ENCODE data around the gene MTARC2.

MTARC2 gene

GRCh38 chr1:220751111-220751510 is 3.0 kb downstream of the MTARC2 start:
- H2BK5ac ChIP-seq (ENCODE audit: low read depth, low read length, poor library complexity) = no peak overlapping the region
- no peak overlapping the region for H3K9ac ChIP-seq (ENCODE audit: low read length)
- no peak overlapping the region for H4K91ac ChIP-seq (ENCODE audit: low read depth, low read length)
- no peak overlapping the region for H3K27ac ChIP-seq (ENCODE audit: low read depth, low read length)
- H2AFZ ChIP-seq (ENCODE audit: insufficient read depth, low read length, poor library complexity) = peak overlapping the region; percentile 35
- no peak overlapping the region for H3K14ac ChIP-seq (ENCODE audit: low read length)
- no peak overlapping the region for H2BK12ac ChIP-seq (ENCODE audit: low read length)
- H3K36me3 ChIP-seq (ENCODE audit: control insufficient read depth in 1 of 2, insufficient read depth in 2 of 2, low read length in 2 of 2) = peaks cover 1% of the 10 kb centered on the region in 2 experiments
- no peak overlapping the region for H3K4me2 ChIP-seq (ENCODE audit: low read length)
- H3K27me3 ChIP-seq (ENCODE audit: insufficient read depth, low read length) = no peaks in the 10 kb centered on the region
- no peaks in the 10 kb centered on the region for H3K9me3 ChIP-seq (ENCODE audit: insufficient read depth, low read depth, low read length)
- no peak for DNase-seq
- no peak overlapping the region for H3K23ac ChIP-seq (ENCODE audit: low read length)
- H3K18ac ChIP-seq (ENCODE audit: low read length) = no peak overlapping the region
- no peak overlapping the region for H3K4me3 ChIP-seq (ENCODE audit: low read depth, low read length)
- no peak overlapping the region for H4K8ac ChIP-seq (ENCODE audit: low read depth, low read length)
- peaks cover 0 to 2% of the 10 kb centered on the region in 2 experiments for H3K4me1 ChIP-seq (ENCODE audit: control insufficient read depth in 1 of 2, insufficient read depth in 2 of 2, low read length in 2 of 2)
- peaks cover 4% of the 10 kb centered on the region for H3K79me1 ChIP-seq (ENCODE audit: low read length)
- H4K12ac ChIP-seq (ENCODE audit: low read depth, low read length) = no peak overlapping the region
- WGBS (ENCODE audit: extremely low coverage, insufficient coverage, insufficient read length) = no CpG with 5 or more reads among the region's 2 CpGs
- H3K79me2 ChIP-seq (ENCODE audit: control insufficient read depth, insufficient read depth, low read length, poor library complexity) = peaks cover 5% of the 10 kb centered on the region
- no peak overlapping the region for H2AK5ac ChIP-seq (ENCODE audit: low read length)
- no peak overlapping the region for H3K4ac ChIP-seq (ENCODE audit: low read depth, low read length)
- no peak overlapping the region for H2BK120ac ChIP-seq (ENCODE audit: insufficient read depth, low read length, poor library complexity)

- no CpG with 5 or more reads among the region's 6 CpGs for WGBS (ENCODE audit: extremely low coverage, insufficient coverage, insufficient read length)
These were observed 6.2 kb downstream of the MTARC2 start for GRCh38 chr1:220754212-220754917.

GRCh38 chr1:220754918-220755295 is 6.8 kb downstream of the MTARC2 start:
- no peaks in the 10 kb centered on the region for H3K9me3 ChIP-seq (ENCODE audit: insufficient read depth, low read depth, low read length)
- H4K12ac ChIP-seq (ENCODE audit: low read depth, low read length) = no peak overlapping the region
- H3K9ac ChIP-seq (ENCODE audit: low read length) = no peak overlapping the region
- no peak overlapping the region for H2BK12ac ChIP-seq (ENCODE audit: low read length)
- H3K79me1 ChIP-seq (ENCODE audit: low read length) = no peaks in the 10 kb centered on the region
- no peak overlapping the region for H3K4ac ChIP-seq (ENCODE audit: low read depth, low read length)
- H3K27ac ChIP-seq (ENCODE audit: low read depth, low read length) = no peak overlapping the region
- H2AK5ac ChIP-seq (ENCODE audit: low read length) = no peak overlapping the region
- H3K14ac ChIP-seq (ENCODE audit: low read length) = no peak overlapping the region
- no peak overlapping the region for H4K8ac ChIP-seq (ENCODE audit: low read depth, low read length)
- DNase-seq = no peak
- no peak overlapping the region for H3K4me3 ChIP-seq (ENCODE audit: low read depth, low read length)
- H4K91ac ChIP-seq (ENCODE audit: low read depth, low read length) = no peak overlapping the region
- H3K23ac ChIP-seq (ENCODE audit: low read length) = no peak overlapping the region
- WGBS (ENCODE audit: extremely low coverage, insufficient coverage, insufficient read length) = no CpG with 5 or more reads among the region's 4 CpGs
- peaks cover 1% of the 10 kb centered on the region in 2 experiments for H3K36me3 ChIP-seq (ENCODE audit: control insufficient read depth in 1 of 2, insufficient read depth in 2 of 2, low read length in 2 of 2)
- H2BK120ac ChIP-seq (ENCODE audit: insufficient read depth, low read length, poor library complexity) = no peak overlapping the region
- no peaks in the 10 kb centered on the region for H3K4me1 ChIP-seq (ENCODE audit: control insufficient read depth in 1 of 2, insufficient read depth in 2 of 2, low read length in 2 of 2)
- no peak overlapping the region for H2BK5ac ChIP-seq (ENCODE audit: low read depth, low read length, poor library complexity)
- H3K79me2 ChIP-seq (ENCODE audit: control insufficient read depth, insufficient read depth, low read length, poor library complexity) = no peaks in the 10 kb centered on the region
- H3K27me3 ChIP-seq (ENCODE audit: insufficient read depth, low read length) = no peaks in the 10 kb centered on the region
- no peak overlapping the region for H3K4me2 ChIP-seq (ENCODE audit: low read length)
- no peak overlapping the region for H3K18ac ChIP-seq (ENCODE audit: low read length)
- no peak overlapping the region for H2AFZ ChIP-seq (ENCODE audit: insufficient read depth, low read length, poor library complexity)

More at GRCh38 chr1:220754212-220754917, 6.2 kb downstream of the MTARC2 start:
- no peaks in the 10 kb centered on the region for H3K9me3 ChIP-seq (ENCODE audit: insufficient read depth, low read depth, low read length)
- H3K4ac ChIP-seq (ENCODE audit: low read depth, low read length) = no peak overlapping the region
- no peak overlapping the region for H3K4me2 ChIP-seq (ENCODE audit: low read length)
- H4K91ac ChIP-seq (ENCODE audit: low read depth, low read length) = no peak overlapping the region
- no peak overlapping the region for H3K4me3 ChIP-seq (ENCODE audit: low read depth, low read length)
- no peak overlapping the region for H2BK120ac ChIP-seq (ENCODE audit: insufficient read depth, low read length, poor library complexity)
- no peak overlapping the region for H2AFZ ChIP-seq (ENCODE audit: insufficient read depth, low read length, poor library complexity)
- H3K18ac ChIP-seq (ENCODE audit: low read length) = no peak overlapping the region
- H3K23ac ChIP-seq (ENCODE audit: low read length) = no peak overlapping the region
- no peaks in the 10 kb centered on the region for H3K79me1 ChIP-seq (ENCODE audit: low read length)
- H3K36me3 ChIP-seq (ENCODE audit: control insufficient read depth in 1 of 2, insufficient read depth in 2 of 2, low read length in 2 of 2) = peaks cover 1% of the 10 kb centered on the region in 2 experiments
- no peaks in the 10 kb centered on the region for H3K27me3 ChIP-seq (ENCODE audit: insufficient read depth, low read length)
- H3K27ac ChIP-seq (ENCODE audit: low read depth, low read length) = no peak overlapping the region
- DNase-seq = no peak
- H3K79me2 ChIP-seq (ENCODE audit: control insufficient read depth, insufficient read depth, low read length, poor library complexity) = no peaks in the 10 kb centered on the region
- no peak overlapping the region for H2AK5ac ChIP-seq (ENCODE audit: low read length)
- no peak overlapping the region for H4K12ac ChIP-seq (ENCODE audit: low read depth, low read length)
- H3K4me1 ChIP-seq (ENCODE audit: control insufficient read depth in 1 of 2, insufficient read depth in 2 of 2, low read length in 2 of 2) = no peaks in the 10 kb centered on the region
- no peak overlapping the region for H2BK5ac ChIP-seq (ENCODE audit: low read depth, low read length, poor library complexity)
- H3K9ac ChIP-seq (ENCODE audit: low read length) = no peak overlapping the region
- no peak overlapping the region for H4K8ac ChIP-seq (ENCODE audit: low read depth, low read length)
- H2BK12ac ChIP-seq (ENCODE audit: low read length) = no peak overlapping the region
- no peak overlapping the region for H3K14ac ChIP-seq (ENCODE audit: low read length)

DNA sequence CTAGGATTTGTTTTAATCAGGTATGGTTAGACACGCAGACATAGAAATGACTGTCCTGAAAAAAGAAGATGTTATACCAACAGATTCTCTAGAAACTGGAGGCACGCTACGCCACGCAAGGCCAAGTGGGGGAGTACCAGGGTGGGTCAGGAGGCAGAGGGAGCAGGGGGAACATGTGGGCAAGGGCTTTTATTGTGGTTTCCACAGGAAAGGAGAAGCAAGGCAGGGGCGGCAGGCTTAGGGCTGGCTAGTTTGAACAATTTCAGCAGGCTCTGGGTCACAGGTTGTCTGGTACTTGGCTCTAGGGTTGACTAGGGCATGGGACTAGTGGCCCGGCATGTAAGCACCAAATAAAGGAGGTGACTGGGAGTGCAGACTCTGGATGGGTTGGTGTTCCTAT is 7.2 kb downstream of the MTARC2 start:
- no peak overlapping the region for H2AFZ ChIP-seq (ENCODE audit: insufficient read depth, low read length, poor library complexity)
- WGBS (ENCODE audit: extremely low coverage, insufficient coverage, insufficient read length) = no CpG with 5 or more reads among the region's 6 CpGs
- no peaks in the 10 kb centered on the region for H3K4me1 ChIP-seq (ENCODE audit: control insufficient read depth in 1 of 2, insufficient read depth in 2 of 2, low read length in 2 of 2)
- H3K14ac ChIP-seq (ENCODE audit: low read length) = no peak overlapping the region
- no peak overlapping the region for H3K4me2 ChIP-seq (ENCODE audit: low read length)
- no peak overlapping the region for H2BK5ac ChIP-seq (ENCODE audit: low read depth, low read length, poor library complexity)
- H3K4ac ChIP-seq (ENCODE audit: low read depth, low read length) = no peak overlapping the region
- no peak overlapping the region for H3K23ac ChIP-seq (ENCODE audit: low read length)
- H3K4me3 ChIP-seq (ENCODE audit: low read depth, low read length) = no peak overlapping the region
- peaks cover 1% of the 10 kb centered on the region in 2 experiments for H3K36me3 ChIP-seq (ENCODE audit: control insufficient read depth in 1 of 2, insufficient read depth in 2 of 2, low read length in 2 of 2)
- H4K91ac ChIP-seq (ENCODE audit: low read depth, low read length) = no peak overlapping the region
- no peak overlapping the region for H3K27ac ChIP-seq (ENCODE audit: low read depth, low read length)
- no peaks in the 10 kb centered on the region for H3K79me1 ChIP-seq (ENCODE audit: low read length)
- H2BK12ac ChIP-seq (ENCODE audit: low read length) = no peak overlapping the region
- H3K27me3 ChIP-seq (ENCODE audit: insufficient read depth, low read length) = no peaks in the 10 kb centered on the region
- no peak overlapping the region for H2BK120ac ChIP-seq (ENCODE audit: insufficient read depth, low read length, poor library complexity)
- no peaks in the 10 kb centered on the region for H3K9me3 ChIP-seq (ENCODE audit: insufficient read depth, low read depth, low read length)
- H2AK5ac ChIP-seq (ENCODE audit: low read length) = no peak overlapping the region
- H3K79me2 ChIP-seq (ENCODE audit: control insufficient read depth, insufficient read depth, low read length, poor library complexity) = no peaks in the 10 kb centered on the region
- no peak overlapping the region for H3K18ac ChIP-seq (ENCODE audit: low read length)
- H4K8ac ChIP-seq (ENCODE audit: low read depth, low read length) = no peak overlapping the region
- DNase-seq = no peak
- H4K12ac ChIP-seq (ENCODE audit: low read depth, low read length) = no peak overlapping the region
- H3K9ac ChIP-seq (ENCODE audit: low read length) = no peak overlapping the region

Measured in trophoblast cell (in vitro differentiated cells and primary cell).